ENCODE results near the gene SMPD4. TPM values are rescaled to one million over a fixed set of nuclear protein-coding genes. Genes with fewer than 3 reads are reported as not detected.
"Not testable (repeated sequence)": the region's sequence is repeated elsewhere in the genome, so short reads cannot be mapped to it uniquely, and the experiment has no call there.

SMPD4 gene
- total RNA-seq, 4 donors from 2014 or later, result 52.7 to 140 (median 65.0) TPM

- Histone ChIP-seq H3K27ac (no peak overlapping the region), H3K9me3 (no peaks in the 10 kb centered on the region), H3K36me3 (peaks cover 76% of the 10 kb centered on the region), H3K4me1 (no peaks in the 10 kb centered on the region), H3K4me3 (no peak overlapping the region), H3K27me3 (no peaks in the 10 kb centered on the region)
- no peak for DNase-seq (ENCODE audit: low spot score in 2 of 2)
- TF ChIP-seq POLR2AphosphoS5 (IDR thresholded peaks at IDR 0.05), result no peak
- TF ChIP-seq CTCF (IDR thresholded peaks at IDR 0.05), result no peak
- no peak for TF ChIP-seq EP300 (IDR thresholded peaks at IDR 0.05)
- TF ChIP-seq POLR2A (IDR thresholded peaks at IDR 0.05), result no peak
- WGBS, result 100% methylated on average over 1 of the region's 9 CpGs
These were observed 24.8 kb downstream of the SMPD4 start for GRCh38 chr2:130156624-130157004.

DNA sequence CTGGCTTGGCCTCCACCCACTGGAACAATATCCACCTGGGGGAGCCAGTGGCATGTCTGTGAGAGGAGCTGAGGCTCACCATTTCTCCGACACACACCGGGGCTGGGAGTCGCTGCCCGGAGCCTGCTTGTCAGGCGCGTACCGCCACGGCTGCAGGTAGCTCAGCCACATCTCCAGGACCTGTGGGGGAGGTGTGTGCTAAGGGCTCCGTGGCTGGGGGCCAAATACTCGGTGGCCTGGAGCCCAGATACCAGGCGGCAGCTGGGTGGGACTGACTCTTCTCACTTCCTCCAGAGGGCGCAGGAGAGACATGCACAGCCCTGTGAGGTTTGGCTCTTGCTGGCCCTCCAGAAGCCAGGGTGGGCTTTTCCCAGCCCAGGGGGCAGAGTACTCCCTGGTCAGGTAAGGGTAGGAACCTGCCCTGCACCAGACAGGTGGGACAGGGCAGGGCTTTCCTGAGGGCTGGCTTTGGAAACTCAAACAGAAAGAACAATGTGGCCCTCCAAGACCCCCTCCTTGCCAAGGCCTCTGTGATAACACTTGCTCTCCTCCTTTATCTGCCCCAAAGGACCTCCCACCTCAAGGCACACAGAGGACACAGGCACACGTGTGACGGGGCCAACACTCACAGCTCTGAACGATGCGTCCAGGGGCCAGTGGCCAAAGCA lies 25.3 kb downstream of the SMPD4 start:
- H3K9me3 ChIP-seq; H3K4me1 ChIP-seq; H3K27me3 ChIP-seq; H3K4me3 ChIP-seq; H3K27ac ChIP-seq; DNase-seq (ENCODE audit: low spot score in 2 of 2): not testable (repeated sequence)
- H3K36me3 ChIP-seq, result peaks cover 76% of the 10 kb centered on the region
- WGBS, result 54% methylated on average over 7 of the region's 16 CpGs
- peak in 1 of 2 donors; percentile 40 for TF ChIP-seq CTCF (IDR thresholded peaks at IDR 0.05)

GRCh38 chr2:130154773-130155765 lies 26.3 kb downstream of the SMPD4 start:
- Histone ChIP-seq H3K9me3 (no peaks in the 10 kb centered on the region), H3K4me1 (no peaks in the 10 kb centered on the region), H3K27ac (no peak overlapping the region), H3K27me3 (no peaks in the 10 kb centered on the region), H3K4me3 (no peak overlapping the region), H3K36me3 (peaks cover 76% of the 10 kb centered on the region)
- WGBS, result 98% methylated on average over 8 of the region's 29 CpGs
- peak in 1 of 2 donors; percentile 42 for DNase-seq (ENCODE audit: low spot score in 2 of 2)
- TF ChIP-seq POLR2A (IDR thresholded peaks at IDR 0.05), result no peak
- TF ChIP-seq CTCF (IDR thresholded peaks at IDR 0.05), result no peak
- TF ChIP-seq POLR2AphosphoS5 (IDR thresholded peaks at IDR 0.05), result no peak
- TF ChIP-seq EP300 (IDR thresholded peaks at IDR 0.05), result no peak

GRCh38 chr2:130154423-130154770 lies 27.0 kb downstream of the SMPD4 start:
- H3K36me3 ChIP-seq, result peaks cover 69% of the 10 kb centered on the region
- H3K4me1 ChIP-seq, H3K27me3 ChIP-seq, H3K4me3 ChIP-seq, H3K27ac ChIP-seq, H3K9me3 ChIP-seq: not testable (repeated sequence)
- WGBS, result 100% methylated on average over 2 of the region's 8 CpGs
- peak in 1 of 2 donors; percentile 25 for DNase-seq (ENCODE audit: low spot score in 2 of 2)

DNA sequence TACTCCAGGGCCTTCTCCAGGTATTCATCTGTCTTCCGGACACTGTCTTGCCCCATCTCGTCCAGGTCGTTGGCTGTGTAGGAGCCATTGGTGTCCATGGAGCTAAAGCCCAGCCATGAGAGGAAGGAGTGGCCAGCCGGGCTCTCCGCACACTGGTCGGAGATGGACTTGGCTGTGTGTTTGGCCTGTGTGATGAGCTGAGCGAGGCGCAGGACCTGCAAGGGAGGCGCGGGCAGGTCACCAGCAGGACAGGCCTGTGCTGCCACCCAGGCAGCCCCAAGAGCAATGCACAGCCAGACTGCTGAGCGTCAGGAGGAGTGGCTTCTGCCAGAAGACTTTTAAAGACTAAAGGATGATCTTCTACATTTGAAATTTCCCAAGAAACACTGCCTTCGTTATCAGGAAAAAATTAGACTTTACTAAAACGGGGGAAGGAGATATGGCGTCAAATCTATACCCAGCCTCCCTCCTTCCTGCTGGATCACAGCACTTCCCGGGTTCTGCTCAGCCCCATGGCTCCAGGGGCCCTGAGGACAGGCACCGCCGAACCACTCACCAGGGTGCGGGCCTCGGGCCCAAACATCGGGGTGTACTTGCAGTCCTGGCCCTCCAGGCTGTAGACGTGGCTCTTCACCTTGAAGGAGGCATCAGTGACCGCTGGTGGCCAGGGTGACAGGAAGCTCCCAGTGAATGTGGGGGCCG lies 27.5 kb downstream of the SMPD4 start:
- 92% methylated on average over 12 of the region's 23 CpGs for WGBS
- peaks cover 64% of the 10 kb centered on the region for H3K36me3 ChIP-seq
- peak in 1 of 2 donors; percentile 31 for DNase-seq (ENCODE audit: low spot score in 2 of 2)
- H3K9me3 ChIP-seq, H3K27ac ChIP-seq, H3K4me1 ChIP-seq, H3K27me3 ChIP-seq, H3K4me3 ChIP-seq: not testable (repeated sequence)
